Activated naive CD4-positive, alpha-beta T cell (primary cell): Measurements from ENCODE around the gene HAND1.
"Not testable (repeated sequence)": the region's sequence is repeated elsewhere in the genome, so short reads cannot be mapped to it uniquely, and the experiment has no call there.

ENCODE experiments used
- DNase-seq, 4 experiments: peaks; one replicate each; lab custom pipeline; 2025; lab: John Stamatoyannopoulos, UW

HAND1 gene

DNA sequence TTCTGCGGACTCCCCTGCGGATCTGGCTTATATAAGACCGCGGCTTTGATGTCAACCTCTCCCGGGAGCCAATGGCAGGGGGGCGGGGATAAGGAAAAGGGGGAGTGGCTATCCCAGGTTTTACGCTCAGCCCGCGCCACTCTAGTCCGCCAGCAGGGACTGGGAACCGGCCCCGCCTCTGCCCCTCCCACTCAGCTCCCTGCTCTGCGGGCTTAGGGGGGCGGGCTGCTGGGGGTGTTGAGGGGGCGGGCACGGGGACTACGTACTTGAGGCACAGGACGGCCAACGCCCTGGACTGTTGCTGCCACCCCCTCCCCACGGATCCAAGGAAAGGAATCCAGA lies at the start of gene HAND1:
Gene HAND1, minus strand, starts transcription at position 4 of the 342 bp plus-strand sequence. CDS start 219 bp downstream, outside the sequence.
- DNase-seq: no peak

DNA sequence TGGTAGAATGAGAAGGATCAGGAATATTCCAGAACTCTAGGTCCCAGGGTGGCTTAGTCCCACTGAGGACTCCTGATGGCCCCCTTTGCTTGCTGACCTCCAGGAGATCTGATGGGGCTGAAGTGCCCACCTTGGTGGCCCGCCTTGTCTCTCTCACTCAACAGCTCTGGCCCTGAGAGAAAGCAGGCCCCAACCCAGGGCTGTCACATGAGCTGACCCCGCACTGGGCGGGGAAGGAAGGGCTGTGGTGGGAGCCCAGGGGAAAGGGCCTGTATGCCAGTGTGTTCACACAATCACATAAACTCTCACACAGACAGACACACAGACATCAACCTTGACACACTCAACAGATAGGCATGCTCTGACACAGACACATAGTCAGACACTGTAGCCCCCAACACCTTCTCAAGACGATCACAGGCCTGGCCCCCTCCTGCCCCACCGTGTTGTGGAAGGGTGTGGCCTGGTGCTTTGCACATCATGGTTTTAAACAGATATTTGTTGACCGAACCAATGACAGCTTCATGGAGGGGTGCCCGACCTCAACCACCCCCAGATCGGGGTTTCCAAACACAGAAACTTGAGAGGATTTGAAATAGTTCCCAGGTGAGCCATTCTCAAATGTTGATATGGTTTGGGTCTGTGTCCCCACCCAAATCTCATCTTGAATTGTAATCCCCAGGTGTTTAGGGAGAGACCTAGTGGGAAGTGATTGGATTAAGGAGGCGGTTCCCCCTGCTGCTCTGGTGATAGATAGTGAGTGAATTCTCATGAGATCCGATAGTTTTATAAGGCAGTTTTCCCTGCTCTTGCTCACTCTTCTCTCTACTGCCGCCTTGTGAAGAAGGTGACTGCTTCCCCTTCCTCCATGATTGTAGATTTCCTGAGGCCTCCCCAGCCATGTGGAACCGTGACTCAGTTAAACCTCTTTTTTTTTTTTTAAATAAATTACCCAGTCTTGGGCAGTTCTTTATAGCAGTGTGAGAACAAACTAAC lies 48.5 kb upstream of the HAND1 start:
- no peak for DNase-seq

DNA sequence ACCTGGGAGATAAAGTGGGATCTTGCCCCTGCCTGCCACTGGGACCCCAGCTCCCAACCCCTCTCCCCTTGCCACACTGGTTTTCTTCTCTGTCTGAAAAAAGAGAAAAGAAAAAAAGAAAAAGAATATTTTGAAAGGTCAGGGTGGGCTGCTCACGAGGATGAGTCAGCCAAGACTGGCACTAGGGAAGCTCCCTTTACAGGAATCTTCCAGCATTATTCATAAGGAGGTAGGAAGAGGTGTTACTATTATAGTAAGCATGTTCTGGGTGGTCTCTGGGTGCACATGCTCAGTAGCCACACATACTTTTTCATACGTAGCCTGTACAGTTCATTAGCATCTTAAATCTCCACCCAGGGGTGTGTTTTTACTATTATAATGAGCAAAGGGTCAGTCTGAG lies 46.8 kb upstream of the HAND1 start:
- DNase-seq: no peak

DNA sequence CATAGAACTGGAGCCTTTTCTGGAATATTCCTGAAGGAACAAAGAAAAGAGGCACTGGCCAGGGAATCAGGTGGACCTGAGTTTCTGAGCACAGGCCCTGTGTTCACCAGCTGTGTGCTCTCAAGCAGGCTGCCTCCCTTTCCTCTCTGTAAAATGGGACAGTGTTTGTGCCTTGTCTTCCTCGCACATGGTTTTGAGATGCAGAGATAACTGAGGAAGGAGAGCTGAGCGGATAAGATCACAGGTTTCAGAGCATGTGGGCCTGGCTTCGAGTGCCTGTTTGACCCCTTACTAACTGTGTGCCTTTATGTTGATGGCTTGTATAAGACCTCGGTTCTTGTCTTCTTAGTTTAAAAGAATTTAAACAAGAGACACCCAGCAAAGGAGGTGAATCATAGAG lies 46.2 kb upstream of the HAND1 start:
- no peak for DNase-seq

DNA sequence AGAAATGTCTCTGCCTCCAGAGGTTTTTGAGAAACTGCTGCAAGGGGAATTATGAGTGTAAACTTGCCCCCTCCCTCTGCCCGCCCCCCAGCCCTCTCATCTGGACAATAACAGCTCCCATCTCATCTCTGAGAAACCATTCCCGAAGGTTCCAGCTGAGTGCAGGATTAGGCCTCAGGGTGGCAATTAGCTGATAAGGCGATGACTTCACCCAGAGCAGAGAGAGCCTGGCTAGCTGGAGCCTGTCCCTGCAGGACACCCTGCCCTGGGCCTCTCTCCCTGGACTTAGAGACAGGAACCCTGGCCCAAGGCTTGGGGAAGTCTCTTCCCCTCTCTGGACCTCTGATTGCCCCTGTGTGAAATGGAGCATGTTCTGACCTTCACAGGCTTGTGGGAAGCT lies 45.7 kb upstream of the HAND1 start:
- no peak for DNase-seq

DNA sequence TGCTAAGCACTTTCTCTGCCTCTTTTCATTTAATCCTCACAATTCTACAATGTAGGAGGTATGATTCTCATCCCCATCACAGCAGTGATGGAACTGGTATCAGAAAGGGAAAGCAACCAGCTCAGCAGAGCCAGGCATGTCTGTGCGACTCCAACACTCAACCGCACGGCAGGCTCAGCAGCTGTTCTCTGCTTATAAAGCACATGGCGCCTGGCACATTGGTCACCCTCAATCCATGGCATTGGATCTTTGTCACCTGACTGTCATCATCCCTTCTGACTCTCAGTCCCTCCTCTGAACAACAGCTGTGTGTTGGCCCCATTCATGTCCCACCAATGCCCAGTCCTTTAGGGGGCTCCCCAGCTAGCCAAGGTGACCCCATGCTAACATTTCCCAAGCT lies 45.1 kb upstream of the HAND1 start:
- DNase-seq: no peak

DNA sequence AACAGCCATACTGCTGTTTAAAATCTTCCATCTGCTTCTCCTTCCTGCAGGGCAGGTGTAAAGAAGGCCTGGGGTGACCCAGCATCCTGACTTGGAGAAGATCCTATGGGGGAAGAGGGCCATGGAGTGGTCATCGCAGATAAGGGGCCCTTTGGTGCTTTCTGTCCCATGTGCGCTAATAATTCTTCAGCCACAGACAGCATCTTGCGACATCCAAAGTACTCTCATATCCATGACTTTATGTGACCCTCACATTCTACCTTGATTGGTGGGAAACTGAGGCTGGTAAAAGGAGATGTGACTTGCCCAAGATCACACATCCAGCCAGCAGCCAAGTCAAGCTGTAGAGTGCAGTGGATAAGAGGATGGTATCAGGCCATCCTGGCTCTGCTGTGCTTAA lies 44.3 kb upstream of the HAND1 start:
- DNase-seq: no peak

DNA sequence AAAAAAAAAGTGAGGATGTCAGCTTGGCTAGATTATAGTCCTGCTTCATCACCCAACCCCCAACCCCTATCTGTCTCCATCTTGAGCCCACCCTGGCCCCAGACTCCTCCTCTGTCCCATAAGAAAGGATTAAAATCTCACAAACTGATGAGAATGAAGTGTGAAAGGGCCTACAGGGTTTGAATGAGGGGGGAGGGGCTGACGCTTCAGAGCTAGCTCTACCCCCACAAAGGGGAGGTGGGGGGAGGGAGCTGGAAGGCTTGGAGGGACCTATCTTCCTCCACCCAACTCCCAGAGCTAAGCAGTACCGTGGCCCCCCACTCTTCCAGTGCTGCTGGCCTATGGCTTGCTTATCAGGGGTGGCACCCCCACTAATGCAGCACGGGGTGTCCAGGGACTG lies 43.7 kb upstream of the HAND1 start:
- DNase-seq: no peak

DNA sequence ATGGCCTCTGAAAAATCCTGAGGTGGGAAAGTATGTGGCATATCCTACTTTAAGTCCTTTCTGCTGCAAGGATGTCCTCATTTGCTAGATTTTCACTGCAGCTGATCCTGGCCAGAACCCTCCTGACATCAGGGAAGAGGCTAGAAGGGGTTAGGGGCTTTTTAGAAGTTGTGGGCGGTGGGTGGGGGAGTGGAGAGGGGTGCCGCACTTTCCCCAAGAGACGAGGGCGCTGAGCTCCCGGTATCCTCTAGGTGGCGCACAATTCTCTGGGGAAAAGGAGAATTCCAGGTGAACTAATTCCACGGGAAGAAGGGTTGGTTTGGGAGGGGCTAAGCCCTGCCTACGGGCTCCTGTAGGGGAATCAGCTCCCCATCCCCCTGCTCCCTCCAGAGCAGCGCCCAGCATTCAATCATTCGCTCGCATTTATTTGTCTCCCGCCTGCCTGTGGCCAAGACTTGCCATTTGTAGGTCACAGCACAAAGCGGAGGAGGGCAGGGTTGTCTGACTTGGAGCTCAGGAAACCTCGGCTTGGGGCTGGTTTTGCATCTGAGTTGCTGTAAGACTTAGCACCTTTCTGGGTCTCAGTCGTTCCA lies 42.9 kb upstream of the HAND1 start:
- DNase-seq: no peak

DNA sequence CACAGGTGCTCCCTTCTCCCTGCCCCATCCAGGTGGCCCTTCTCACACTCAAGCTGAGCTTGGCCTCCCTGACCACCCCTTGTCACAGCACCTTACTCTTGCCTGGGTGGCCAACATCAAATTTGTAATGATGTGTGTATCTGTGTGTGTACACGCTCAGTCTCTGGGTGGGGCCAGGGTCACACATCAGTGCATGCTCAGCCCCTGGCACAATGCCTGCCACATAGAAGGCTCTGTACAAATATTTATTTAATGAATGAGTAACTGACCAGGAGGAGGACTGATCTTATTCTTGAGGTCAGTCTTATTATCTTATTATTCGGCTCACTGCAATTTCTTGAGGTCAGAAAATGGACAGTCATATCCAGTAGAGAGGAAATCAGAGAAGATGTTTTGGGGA lies 41.3 kb upstream of the HAND1 start:
- no peak for DNase-seq

DNA sequence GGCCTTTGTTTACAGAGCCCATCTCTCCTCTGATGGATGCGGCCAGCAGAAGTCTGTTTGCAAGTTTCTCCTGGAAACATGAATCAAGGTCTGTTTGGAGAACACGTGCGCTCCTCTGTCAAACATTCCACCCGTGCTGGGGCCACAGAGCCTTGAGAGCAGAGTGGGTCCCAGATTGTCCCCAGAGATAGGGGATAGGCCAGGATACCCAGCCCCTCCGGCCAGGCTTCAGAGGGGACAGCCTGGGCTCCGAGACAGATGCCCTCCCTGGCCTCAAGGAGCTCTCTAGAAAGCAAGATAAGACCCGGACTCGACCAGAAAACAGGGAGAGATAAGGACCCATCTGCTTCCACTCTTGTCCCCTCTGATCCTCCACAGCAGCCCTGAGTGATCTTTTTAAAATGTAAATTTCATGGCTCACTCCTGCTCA lies 40.4 kb upstream of the HAND1 start:
- DNase-seq: no peak

DNA sequence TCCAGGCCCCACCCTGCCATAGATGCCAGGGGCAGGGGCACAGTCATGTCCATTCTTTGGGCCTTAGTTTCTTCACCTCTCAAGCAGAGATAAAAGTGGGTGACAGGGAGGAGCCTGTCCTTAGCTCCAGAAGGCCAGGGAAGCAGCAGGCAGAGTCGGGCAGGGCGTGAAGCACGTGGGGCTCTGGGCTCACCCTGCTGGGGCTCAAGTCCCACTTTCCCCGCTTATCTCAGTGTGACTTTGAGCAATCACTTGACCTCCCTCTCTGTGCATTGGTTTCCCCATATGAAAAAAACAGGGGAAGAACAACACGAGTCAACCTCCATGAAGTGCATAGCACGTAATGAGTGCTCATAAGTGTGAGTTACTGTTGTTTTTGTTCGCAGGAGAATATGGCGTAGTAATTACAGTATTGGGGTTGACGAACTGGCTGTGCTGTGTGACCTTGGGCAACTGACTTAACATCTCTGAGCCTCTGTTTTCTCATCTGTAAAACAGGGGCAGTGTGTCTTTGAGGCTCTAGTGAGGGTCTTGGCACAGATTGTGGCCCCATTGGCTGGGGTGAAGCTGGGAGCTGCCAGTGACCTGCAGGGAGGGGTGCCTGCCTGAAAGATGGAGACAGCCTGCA lies 39.9 kb upstream of the HAND1 start:
- DNase-seq: no peak

DNA sequence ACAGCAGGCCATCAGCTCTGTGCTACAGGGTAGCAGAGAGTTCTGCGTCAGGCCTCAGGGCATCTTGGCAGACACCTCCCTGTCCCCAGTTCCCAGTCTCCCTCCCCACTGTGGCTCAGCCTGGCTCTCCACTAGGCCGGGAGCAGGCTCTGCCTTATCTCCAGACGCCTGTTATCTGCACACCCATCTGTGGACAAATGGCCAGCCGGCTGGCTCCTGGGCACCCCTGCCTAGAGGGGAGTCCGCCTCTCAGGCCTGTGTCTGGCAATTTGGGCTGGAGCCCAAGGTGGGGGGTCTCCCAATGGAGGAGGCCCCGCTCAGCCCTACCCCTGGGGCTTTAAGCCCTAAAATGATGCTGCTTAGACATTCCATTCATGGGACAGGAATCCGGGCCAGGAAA lies 39.2 kb upstream of the HAND1 start:
- DNase-seq: no peak

DNA sequence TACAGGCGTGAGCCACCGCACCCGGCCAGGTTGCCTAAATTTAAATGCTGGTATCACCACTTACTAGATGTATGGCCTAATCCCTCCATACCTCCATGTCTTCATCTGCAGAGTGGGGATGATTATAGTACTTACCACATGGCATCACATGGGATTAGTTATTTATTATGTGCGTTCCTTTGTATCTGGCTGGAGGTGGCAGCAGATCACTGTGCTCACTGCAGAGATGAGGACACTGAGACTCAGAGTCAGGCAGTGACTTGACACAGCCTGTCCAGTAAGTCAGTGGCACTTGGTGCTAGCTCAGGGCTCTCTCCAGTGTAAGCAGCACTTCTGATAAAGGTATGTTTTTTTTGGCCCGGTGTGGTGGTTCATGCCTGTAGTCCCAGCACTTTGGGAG lies 38.4 kb upstream of the HAND1 start:
- no peak for DNase-seq

DNA sequence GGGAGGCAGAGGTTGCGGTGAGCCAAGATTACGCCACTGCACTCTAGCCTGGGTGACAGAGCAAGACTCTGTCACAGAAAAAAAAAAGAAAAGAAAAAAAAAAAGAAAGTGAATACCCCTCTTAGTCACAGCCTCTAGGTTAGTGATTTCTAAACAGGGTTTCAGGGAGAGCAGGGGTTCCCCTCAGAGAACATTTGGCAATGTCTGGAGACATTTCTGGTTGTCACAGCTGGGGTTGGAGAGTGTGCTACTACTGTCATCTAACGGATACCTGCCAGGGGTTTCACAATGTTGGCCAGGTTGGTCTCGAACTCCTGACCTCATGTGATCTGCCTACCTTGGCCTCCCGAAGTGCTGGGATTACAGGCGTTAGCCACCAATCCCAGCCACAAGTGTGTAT lies 37.5 kb upstream of the HAND1 start:
- DNase-seq: not testable (repeated sequence)

DNA sequence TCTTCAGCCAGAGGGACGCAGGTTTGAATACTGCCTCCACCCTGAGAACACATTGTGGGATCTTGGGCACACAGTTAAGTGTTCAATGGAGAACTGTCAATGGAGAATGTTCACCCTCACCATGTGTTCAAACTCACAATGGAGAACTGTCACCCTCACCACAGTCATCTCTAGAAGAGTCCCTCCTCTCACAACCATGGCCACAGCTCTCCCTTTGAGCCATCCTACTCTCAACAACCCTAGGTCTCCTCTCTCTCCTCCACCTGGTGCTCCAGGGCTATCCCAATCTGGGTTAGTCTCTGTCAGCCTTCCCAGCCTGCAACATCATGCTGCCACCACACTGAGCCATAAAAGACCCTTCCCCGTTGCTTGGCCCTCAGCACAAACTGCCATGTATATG lies 36.3 kb upstream of the HAND1 start:
- DNase-seq: no peak

DNA sequence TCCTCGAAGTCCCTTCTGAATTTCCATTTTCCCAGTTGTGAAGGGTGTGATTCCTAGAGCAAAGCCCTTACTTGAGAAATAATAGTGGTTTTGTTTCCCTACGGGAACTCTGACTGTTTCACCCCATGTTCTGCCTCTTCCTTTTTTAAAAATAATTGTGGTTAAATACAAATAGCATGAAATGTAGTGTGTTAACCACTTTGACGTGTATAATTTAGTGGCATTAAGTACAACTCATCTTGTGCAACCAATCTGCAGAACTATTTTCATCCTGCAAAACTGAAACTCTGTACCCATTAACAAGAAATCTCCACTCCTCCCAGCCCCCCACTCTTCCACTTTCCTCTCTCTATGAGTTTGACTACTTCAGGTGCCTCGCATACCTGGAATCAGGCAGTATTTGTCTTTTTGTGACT lies 35.6 kb upstream of the HAND1 start:
- no peak for DNase-seq

DNA sequence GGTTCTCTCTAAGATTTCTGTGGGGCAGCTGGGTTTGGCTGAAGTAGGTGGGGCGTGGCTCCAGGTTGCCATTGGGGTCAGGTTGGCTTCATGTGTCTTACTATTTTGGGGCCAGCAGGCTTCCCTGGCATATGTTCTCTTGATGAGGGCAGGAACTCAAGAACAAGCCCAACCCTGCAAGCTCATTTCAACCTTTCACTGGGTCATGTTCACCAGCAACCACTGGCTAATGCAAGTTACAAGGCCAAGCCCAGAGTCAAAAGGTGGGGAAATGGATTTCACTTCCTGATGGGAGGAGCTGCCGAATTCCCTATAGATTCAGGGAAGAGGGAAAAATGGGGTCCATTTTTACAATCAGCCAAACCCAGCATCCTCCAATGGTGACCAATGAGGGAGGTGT lies 34.0 kb upstream of the HAND1 start:
- DNase-seq: no peak

DNA sequence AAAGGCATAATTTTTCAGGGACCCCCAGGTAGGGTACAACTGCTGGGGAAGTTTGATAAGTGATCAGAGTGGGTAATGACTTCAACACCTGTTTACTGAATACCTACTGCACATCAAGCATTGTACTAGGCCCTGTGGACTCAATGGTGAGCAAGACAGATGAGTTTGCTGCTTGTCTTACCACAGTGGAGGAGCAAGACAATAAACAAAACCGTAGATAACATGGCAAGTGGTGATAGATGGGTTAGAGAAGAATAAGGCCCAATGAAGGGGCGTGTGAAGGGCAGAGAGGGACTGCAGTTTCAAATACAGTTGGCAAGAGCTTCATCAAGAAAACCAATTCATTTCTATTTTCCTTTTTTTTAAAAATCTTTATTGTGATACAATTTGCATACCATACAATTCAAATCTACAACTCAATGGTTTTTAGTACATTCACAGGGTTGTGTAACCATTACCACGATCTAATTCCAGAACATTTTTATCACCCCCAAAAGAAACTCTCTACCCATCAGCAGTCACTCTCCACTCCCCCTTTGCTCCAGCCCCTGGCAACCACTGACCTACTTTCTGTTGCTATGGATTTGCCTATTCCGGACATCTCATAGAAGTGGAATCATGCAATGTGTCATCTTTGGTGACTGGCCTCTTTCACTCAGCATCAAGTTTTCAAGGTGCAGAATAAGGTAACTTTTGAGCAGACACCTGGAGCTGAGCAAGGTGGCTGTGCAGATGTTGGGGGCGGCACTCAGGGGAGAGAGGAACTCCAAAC lies 31.9 kb upstream of the HAND1 start:
- no peak for DNase-seq

DNA sequence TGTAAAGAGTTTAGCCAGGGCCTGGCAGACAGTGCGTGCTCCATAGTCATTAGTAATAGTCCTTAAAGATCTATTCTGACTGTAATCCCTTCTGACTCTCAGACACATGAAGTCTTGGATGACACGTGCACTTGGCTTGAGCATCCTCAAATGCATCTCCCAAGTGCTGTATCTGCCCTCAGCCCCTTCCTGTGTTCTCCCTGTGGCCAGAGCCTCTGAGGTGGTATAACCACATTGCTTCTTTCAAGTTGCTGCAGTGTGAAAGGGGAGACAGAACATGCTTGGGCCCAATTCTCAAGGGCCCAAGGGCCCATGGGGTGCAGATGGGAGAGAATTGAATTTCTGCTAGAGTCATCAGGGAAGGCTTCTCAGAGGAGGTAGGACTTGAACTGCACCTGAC lies 30.1 kb upstream of the HAND1 start:
- no peak for DNase-seq

DNA sequence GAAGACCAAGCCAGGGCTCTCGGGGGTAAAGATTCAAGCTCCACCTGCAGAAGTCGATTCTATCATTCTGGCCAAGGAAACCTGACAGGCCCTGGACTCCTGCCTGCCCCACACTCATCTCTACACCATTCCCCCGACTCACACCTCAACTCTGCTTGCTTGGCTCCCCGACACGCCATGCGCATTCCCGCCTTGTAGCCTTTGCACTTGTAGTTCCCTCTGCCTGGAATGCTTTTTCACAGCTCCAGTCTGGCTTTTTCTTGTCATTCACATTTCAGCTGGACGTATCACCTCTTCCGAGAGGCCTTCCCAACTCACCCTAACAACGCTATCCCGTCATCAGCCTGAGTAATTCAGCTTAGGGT lies 28.7 kb upstream of the HAND1 start:
- no peak for DNase-seq

DNA sequence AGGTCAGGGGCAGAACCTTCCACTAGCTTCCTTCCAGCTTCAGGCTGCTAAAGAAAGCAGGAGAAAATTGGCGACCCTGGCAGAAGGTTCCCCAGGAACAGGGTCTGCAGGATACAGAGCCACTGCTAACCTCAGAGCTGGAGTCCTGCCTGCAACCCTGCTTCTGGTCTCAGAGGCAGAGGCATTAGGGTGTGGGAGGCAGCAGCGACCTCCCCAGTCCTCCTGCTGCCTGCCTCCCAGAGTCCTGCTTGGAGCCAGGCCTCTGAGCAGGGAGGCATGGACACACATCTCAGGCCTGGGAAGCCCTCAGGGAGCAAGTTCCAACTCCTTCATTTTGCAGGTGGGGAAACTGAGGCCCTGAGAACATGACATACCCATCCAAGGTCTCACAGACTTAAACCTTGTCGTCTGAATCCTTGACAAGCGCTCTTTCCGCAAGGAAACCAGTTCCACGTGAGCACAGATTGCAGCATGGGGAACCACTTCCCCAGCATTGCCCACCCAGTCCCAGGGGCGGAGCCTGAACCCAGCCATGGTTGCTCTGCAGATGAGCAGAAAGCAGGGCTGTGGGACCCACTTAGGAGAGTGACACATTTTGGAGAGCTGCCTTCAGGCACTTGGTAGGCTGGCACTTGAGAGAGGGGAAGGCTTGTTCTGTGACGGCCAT lies 28.2 kb upstream of the HAND1 start:
- DNase-seq: no peak
